ENCODE results near the gene TRPM3.

DNA sequence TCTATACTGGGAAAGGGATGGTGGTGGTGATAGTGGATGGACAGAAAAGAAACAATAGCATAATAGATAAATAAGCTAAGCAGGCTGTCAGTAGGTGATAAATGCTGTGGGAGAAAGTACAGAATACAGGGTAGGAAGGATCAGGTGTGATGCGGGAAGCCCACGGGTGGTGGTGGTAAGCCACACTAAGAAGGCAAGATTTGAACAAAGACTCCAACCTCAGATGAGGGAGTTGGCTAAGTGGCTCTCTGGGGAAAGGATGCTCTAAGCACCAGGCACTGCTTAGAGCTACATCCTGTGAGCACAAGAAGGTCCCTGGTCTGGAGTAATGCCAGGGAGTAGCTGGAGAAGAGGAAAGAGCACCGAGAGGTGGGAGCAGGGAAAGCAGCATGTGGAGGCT lies 555.4 kb downstream of the TRPM3 start:
- TF ChIP-seq, protein P1, sequence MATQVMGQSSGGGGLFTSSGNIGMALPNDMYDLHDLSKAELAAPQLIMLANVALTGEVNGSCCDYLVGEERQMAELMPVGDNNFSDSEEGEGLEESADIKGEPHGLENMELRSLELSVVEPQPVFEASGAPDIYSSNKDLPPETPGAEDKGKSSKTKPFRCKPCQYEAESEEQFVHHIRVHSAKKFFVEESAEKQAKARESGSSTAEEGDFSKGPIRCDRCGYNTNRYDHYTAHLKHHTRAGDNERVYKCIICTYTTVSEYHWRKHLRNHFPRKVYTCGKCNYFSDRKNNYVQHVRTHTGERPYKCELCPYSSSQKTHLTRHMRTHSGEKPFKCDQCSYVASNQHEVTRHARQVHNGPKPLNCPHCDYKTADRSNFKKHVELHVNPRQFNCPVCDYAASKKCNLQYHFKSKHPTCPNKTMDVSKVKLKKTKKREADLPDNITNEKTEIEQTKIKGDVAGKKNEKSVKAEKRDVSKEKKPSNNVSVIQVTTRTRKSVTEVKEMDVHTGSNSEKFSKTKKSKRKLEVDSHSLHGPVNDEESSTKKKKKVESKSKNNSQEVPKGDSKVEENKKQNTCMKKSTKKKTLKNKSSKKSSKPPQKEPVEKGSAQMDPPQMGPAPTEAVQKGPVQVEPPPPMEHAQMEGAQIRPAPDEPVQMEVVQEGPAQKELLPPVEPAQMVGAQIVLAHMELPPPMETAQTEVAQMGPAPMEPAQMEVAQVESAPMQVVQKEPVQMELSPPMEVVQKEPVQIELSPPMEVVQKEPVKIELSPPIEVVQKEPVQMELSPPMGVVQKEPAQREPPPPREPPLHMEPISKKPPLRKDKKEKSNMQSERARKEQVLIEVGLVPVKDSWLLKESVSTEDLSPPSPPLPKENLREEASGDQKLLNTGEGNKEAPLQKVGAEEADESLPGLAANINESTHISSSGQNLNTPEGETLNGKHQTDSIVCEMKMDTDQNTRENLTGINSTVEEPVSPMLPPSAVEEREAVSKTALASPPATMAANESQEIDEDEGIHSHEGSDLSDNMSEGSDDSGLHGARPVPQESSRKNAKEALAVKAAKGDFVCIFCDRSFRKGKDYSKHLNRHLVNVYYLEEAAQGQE (IDR thresholded peaks at IDR 0.05) = no peak
- TF ChIP-seq JUND (IDR thresholded peaks at IDR 0.05) = no peak
- TF ChIP-seq, protein P2, sequence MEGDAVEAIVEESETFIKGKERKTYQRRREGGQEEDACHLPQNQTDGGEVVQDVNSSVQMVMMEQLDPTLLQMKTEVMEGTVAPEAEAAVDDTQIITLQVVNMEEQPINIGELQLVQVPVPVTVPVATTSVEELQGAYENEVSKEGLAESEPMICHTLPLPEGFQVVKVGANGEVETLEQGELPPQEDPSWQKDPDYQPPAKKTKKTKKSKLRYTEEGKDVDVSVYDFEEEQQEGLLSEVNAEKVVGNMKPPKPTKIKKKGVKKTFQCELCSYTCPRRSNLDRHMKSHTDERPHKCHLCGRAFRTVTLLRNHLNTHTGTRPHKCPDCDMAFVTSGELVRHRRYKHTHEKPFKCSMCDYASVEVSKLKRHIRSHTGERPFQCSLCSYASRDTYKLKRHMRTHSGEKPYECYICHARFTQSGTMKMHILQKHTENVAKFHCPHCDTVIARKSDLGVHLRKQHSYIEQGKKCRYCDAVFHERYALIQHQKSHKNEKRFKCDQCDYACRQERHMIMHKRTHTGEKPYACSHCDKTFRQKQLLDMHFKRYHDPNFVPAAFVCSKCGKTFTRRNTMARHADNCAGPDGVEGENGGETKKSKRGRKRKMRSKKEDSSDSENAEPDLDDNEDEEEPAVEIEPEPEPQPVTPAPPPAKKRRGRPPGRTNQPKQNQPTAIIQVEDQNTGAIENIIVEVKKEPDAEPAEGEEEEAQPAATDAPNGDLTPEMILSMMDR (IDR thresholded peaks at IDR 0.05; ENCODE audit: low read depth, low read length, missing input control) = no peak
- TF ChIP-seq, protein P3, sequence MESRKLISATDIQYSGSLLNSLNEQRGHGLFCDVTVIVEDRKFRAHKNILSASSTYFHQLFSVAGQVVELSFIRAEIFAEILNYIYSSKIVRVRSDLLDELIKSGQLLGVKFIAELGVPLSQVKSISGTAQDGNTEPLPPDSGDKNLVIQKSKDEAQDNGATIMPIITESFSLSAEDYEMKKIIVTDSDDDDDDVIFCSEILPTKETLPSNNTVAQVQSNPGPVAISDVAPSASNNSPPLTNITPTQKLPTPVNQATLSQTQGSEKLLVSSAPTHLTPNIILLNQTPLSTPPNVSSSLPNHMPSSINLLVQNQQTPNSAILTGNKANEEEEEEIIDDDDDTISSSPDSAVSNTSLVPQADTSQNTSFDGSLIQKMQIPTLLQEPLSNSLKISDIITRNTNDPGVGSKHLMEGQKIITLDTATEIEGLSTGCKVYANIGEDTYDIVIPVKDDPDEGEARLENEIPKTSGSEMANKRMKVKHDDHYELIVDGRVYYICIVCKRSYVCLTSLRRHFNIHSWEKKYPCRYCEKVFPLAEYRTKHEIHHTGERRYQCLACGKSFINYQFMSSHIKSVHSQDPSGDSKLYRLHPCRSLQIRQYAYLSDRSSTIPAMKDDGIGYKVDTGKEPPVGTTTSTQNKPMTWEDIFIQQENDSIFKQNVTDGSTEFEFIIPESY (IDR thresholded peaks at IDR 0.05) = no peak

Measured in liver (tissue), 3 donors.